MV-4-11 (cell line): ENCODE data around the gene SPEF1.

Experiments used
- DNase-seq: peaks from one replicate; lab custom pipeline; 2025; lab: John Stamatoyannopoulos, UW

SPEF1 gene

DNA sequence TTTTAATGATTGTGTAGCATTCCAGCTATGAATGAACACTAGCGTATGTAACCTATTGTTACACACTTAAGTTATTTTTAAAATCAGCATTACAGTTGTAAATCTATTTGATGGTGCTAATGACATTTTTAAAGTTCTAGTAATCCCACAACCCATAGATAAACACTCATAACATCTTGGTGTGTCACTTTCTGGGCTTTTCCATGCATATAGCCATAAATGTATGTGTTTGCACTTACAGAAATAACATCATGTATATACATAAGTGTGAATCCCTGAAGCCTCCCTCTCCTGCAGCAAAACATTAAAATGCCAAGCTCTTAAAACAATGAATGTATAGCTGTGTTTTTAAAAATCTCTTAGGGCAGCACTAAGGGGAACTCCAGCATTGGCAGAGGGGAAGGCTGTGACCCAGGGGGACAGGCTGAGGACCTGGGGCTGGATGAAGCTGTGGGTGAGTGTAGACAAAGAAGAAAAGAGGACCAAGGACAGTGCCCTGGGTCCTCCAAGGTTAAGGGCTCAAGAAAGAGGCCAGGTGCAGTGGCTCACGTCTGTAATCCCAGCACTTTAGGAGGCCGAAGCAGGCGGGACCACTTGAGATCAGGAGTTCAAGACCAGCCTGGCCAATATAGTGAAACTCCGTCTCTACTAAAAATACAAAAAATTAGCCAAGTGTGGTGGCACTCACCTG, 6.2 kb upstream of the SPEF1 start:
- no peak for DNase-seq

DNA sequence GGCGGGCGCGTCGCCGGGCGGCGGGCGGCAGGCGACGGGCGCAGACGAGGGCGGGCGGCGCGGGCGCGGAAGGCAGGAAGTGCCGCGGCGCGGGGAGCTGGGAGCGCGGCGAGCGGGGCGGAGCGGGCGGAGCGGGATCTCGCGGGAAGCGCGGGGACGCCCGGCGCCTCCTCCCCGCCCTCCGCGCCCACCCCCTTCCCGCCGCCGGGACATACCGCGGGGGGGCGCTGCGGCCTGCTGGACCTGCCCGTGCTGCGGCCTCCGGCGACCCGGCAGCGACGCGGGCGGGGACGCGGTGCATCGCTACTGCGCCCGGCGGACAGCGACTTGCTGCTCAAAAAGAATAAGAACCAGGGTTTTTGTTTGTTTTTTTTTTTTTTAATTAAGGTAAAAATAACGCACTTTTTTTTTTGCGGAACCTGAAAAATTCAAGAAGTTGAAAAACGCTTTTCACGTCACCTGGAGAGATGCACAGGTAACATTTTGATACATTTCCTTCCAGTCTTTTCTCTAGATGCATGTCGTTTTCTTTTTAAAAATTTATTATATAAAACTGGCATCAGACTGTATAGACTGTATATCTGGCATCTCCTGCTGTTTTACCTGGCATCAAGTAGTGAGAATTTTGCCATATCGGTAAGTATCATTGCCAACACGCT, 5.5 kb upstream of the SPEF1 start, which contains the start of gene CENPB:
TSS of gene CENPB (minus strand) at position 76 of the 659 bp plus-strand sequence. CDS start 257 bp downstream, outside the sequence.
- DNase-seq = peak; percentile 78

DNA sequence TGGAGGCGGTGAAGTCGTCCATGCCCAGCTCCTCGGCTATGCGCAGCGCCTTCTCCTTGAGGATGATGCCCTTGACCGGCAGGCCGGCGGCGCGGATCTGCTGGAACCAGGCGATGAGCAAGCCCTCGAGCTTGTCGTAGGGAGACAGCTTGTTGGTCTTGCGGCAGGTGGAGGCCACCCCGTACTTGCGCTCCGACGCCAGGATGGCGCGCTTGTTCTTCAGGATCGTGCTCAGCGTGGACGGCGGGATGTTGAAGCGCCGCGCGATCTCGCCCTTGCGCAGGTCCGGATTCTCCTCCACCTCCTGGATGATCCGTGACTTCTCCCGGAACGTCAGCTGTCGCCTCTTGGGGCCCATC, 4.9 kb upstream of the SPEF1 start:
- DNase-seq = peak; percentile 20

DNA sequence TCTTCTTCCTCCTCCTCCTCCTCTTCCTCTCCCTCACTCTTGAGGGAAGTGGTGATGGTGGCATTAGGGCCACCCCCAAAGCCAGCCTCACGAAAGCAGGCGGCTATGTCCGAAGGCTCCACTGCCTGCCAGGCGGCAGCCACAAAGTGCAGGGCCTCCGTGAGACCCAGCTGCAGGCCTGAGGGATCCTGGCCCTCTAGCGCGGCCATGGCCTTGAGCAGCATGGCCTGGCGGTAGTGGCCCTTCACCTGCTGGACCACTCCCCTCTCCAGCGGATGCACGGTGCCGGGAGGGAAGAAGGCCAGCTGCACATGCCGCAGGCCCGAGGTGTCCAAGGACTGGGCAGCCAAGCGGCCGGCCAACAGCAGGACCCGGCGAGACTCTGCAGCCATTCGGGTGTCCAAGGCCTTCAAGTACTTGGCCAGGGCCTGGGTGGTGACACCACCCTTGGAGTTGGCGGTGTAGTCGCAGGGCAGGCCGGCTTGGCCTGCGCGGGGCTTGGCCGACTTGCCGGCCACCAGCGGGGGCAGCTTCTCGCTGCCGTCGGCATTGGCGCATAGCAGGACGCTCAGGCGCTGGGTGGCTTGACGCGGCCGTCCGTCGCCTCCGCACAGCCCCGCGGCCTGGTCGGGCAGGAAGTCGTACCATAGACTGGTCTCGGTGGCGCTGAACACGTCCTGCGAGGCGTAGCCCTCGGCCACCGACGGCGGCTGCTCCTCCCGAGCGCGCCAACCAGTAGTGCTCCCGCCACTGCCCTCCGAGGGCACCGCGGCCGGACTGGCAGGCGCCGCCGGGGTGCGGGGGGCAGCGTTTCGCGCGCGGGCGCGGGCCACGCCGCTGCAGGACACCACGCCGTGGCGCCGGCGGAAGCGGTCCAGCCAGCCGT, 4.2 kb upstream of the SPEF1 start:
- DNase-seq = no peak

DNA sequence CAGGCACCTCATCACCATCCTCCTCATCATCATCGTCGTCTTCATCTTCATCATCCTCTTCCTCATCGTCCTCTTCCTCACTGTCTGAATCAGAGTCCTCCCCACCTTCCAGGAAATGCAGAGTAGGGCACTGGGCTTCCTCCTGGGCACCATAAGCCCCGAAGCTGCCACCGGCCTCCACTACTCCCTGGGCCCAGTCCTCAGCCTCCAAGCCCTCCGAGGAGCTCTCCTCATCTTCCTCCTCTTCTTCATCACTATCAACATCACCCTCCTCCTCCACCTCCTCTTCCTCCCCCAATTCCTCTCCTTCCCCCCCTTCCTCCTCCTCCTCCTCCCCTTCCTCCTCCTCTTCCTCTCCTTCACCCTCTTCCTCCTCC, 3.6 kb upstream of the SPEF1 start:
- DNase-seq = no peak

DNA sequence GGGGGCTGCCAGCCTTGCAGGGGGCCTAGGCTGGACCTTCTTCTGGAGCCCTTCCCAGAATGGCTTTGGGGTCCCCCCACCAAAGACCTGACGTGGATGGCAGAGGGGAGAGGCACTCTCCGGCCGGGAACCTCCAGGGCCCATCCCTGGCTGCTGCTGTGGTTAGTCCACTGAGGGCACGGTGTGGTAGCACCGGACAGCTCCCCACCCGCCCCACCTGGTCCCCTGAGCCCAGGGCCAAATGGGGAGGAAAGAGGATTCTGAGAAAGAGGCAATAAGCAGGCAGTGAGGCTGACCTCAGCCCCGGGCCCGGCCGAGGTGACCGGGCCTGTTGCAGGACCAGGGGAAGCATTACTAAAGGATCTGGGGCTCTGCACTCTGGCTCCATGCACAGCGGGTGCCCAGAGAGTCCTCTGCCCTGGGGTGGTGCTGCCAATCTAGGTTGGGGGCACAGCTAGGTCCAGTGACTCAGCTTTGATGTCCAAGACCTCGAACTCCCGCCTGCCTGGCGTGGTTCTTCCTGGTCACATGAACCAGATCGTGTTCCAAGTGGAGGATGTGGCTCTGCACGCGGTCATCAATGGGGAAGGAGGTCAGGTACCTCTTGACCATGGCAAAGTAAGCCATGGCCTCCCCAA, 3.1 kb upstream of the SPEF1 start:
- no peak for DNase-seq

DNA sequence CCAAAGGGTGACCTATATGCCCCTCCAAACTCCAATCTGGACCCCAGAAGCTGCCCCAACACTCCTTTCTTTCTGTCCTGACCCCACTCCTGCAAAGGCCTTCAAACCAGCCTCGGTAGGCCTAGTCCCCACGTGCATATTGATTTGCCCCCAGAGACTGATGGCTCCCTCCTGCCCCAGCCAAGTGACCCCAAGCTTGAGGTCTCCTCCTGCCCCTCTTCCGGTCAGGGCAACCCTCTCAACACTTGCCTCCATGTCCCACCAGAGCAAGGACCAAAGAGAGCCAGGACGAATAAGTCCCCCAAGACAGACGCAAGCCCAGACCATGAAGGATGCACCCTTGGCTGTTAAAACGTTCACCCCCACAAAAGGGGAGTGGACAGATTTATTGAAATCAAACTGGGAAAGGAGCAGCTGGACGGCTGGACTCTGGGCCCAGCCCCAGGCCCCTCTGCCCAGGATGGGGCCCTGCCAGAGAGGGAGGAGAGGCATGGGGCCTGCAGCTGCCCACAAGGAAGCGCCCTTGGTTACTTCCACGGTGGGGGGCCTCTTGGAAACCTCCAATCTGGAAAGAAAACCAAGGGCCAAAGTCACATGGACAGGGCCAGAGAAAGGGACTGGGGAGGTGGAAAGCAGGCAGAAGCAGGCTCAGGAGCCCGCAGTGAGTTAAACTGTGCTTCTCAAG, 2.4 kb upstream of the SPEF1 start:
- no peak for DNase-seq

DNA sequence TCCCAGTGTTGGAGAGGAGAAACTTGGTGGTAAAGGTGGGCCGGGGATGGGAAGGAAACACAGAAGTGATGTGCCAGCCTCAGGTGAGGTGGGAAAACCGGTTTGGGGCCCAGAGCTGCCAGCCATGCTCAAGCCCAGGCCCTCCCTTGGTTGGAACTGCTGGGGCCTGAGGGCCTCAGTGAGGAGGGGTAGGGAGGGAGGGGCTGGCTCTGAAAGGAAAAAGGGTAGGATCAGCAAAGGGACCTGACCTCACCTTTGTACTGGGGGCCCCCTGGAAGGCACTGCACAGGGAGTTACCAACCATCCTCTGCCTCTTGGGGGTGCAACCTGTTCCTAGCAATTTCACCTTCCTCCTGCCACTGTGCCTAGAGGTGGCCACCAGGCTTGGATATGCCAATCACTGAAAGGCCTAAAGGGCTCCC, 1.8 kb upstream of the SPEF1 start:
- DNase-seq = no peak

DNA sequence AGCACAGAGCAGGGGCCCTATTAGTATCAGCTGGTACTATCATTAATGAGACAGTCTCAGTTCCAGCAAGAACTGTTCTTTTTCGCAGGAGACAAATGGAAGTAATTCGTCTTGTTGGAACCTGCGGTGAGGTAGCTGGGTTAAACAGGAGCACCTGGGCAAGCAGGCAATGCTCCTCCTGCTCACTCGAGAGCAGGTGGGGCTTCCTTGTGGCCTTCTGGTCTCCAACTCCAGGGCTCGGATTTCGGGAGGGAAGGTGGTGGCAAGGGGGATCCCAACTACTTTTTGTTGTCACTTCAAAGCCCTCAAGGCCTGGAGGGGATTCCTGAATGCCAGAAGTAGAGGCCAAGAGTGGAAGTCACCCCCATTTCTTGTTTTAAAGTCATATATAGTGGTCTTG, 1.3 kb upstream of the SPEF1 start:
- no peak for DNase-seq

DNA sequence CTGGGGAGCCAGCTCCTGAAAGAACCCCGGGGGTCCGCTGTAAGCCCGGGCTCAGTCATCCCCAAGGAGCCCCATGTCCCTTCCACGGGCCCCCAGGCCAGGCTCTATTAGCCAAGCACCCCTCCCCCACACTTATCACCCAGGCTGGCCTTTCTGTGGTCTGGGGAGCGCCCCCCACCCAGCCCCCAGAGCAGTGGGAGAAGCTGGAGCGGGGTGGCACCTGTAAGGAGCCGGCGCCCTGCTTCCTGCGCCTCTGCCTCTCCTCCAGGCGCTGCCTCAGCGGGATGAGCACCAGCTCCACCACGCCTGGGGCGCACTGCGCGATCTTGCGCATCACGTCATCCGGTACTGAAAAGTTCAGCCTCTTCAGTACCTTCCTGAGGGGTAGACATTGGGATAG, 2.3 kb downstream of the SPEF1 start:
- no peak for DNase-seq

DNA sequence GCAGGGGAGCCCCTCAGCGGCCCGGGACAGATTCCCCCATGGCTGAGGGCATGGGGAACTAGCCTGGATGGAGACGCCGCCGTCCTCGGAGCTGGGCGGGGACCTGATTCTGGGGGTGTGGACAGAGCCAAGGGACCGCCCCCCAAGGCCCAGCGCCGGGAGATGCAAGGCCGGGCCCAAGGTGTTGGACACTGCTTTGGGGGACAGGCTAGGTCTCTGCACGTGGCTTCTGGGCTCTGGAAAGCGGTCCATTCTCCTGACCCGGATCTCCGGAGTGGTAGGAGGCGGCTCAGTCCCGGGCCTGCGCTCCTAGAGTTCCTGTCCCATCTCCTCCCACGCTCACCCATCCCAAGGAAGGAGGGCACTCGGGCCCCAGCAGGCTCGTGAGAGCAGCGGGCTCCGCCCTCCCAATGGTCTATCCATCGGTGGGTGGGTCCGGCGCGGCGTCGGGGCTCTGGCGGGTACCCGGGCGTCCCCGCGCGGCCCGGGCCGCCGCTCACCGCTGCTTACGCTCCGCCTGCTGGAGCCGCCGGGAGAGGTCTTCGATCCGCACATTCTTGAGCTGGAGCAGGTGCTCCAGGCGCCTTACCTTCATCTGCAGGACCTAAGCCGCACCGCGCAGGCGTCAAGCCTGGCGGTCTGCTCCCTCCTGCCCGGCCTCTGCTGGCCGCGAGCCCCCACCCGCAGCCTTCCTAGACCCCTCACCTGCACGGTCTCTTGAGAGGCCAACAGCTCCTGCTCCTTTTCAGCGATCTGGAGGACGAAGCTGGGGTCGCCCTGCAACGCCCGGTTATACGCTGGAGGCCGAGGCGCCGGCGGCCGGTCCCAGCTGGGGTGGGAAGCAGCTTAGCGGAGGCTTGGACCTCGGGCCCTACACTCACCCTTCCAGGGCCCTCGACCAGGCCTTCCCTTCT, 3.3 kb downstream of the SPEF1 start:
- DNase-seq = no peak

DNA sequence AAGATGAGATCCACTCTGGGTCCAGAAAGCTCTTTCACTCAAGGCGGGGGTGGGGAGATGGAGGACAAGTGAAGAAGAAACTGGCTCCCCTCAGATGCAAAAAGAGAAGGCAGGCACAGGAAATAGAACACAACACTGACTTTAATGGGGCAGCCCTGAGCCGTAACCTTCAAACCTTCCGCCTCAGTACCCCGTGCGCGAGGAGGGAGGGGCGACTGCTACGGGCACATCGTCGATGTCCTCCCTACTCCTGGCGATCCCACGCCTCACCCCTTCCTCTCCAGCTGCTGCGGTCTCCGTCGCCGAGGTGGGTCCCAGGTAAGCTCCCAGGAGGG, 3.9 kb downstream of the SPEF1 start:
- no peak for DNase-seq

DNA sequence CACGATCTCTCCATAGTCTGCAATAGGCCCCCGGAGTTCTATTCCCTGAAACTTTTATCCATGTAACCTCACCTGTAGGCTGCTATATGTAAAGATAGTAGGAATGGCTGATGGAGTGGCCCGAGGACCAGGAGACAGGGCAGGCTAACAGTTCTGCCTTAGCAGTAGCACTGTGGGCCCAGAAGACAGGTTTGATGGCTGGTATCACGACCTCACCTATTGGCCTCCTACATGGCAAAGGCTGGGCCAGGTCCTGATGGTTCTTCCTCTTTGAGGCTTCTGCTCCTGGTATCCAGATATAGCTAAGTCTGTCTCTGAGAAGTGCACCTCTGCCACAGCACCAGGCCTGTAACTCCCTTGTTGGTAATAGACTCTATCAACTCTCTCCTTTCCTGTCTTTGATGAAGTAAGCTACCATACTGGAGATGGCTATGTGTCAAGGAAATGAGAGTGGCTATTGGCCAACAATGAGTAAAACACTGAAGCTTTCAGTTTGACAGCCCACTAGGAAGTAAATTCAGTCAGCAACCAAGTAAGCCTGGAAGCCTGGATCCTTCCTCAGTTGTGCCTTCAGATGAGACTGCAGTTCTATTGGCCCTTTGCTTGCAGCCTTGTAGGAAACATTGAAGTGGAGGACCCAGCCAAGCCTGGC, 5.7 kb downstream of the SPEF1 start:
- DNase-seq = peak; percentile 56

DNA sequence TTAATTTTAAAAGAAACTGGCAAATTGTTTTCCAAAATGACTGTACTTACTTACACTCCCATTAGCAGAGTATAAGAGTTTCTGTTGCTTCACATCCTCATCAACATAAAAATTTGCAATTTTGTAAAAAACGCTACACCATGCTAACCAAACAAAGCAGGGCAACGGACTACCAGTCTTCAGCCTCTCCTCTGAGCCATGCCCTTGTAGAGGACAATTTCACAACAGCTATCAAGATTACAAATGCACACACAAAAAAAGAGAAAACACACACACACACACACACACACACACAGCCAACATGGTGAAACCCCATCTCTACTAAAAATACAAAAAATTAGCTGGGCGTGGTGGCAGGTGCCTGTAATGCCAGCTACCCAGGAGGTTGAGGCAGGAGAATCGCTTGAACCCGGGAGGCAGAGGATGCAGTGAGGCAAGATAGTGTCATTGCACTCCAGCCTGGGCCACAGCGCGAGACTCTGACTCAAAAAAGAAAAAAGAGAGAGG, 9.6 kb downstream of the SPEF1 start:
- no peak for DNase-seq

DNA sequence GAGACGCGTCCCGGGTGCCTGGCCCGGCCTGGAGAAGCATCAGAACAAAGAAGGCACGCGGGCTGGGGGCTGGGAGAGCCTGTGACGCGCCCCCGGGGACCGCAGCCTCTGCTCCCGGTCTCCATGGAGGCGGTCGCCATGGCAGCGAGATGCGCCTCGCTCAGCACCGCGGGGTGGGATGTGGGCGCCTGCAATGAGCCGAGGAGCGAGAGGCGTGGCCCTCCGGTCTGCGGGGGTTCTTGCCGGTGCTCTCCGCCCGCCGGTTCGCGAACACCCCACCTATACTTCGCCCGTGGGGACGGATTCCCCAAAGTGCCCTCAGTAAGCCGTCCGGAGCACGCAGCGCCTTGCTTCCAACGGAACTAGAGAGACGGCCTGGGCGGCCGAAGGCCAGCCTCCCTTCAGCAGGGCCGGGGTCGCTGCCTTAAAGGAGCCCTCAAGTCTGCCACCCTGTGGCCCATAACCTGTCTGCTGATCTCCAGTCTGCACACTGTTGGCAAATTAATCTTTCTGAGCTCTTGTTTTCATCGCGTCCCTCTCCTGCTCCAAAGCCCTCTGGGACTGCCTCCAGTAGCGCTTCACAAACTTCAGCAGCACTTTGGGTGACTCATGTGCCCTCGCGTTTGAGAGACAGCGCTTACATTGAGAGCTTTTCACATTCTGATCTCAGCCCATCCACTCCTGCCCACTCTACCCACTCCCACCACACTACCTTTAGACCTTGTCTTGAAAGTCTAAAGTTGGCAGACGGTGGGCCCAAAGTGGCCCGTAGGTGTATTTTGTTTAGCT, 12.7 kb downstream of the SPEF1 start:
- peak; percentile 76 for DNase-seq

DNA sequence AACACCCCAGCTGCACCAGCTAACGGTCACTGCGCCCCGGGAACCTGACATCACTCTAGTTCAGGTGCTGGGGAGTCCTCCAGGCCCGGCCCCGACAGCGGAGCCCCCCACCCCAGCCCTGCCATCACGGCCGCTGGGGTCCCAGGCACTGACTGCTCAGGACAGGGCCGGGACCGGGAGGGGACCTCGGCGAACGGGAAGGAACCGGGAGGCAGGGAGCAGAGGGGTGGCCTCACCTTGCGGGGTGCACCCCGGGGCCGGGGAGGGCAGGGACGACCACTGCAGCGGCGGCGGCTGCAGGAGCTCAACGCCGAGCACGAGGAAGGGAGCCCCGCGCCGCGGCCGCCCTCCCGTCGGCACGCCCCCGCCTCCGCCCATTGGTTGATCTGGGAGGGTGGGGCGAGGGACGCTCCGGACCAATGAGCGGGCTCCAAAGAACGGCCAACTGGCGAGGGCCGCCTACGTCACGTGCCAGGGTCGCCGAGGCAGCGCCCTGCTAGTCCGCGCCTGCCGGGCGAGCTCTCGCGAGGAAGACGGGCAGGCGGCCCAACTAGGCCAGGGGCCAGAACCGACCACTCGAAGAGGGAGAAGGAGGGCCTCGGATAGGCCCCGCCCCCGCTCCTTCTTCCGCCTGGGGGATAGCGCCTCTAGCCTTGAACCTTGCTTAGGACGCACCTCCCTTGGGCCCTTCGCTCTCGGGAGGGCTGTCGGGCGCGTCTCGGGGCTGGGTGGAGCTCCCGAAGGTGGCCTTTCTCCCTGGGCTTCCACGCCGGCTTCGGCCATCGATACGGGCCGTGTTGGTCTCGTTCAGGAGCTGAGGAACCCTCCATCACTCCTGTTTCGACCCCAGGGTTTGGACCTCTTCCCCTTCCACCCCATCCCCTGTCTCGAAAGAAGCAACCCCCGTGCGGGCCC, 13.6 kb downstream of the SPEF1 start, which contains the start of gene ADISSP:
TSS of gene ADISSP (minus strand) at position 327 of the 915 bp plus-strand sequence. CDS start 7,653 bp downstream, outside the sequence.
- peak; percentile 98 for DNase-seq

DNA sequence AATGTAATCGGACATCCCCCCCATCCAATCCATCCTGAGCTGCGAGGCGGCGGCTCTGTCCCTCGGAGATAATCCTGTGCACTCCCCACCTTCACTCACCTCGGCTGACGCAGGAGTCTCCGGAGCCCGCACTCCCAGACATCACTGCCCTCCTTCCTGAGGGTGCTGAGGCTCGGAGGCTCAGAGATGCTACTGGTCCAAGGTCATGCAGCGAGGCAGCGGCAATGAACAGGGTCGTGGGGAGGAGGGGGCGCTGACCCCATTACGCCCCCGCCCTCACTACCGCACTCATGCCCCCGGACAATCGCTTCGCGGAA, 14.2 kb downstream of the SPEF1 start:
- DNase-seq = no peak

DNA sequence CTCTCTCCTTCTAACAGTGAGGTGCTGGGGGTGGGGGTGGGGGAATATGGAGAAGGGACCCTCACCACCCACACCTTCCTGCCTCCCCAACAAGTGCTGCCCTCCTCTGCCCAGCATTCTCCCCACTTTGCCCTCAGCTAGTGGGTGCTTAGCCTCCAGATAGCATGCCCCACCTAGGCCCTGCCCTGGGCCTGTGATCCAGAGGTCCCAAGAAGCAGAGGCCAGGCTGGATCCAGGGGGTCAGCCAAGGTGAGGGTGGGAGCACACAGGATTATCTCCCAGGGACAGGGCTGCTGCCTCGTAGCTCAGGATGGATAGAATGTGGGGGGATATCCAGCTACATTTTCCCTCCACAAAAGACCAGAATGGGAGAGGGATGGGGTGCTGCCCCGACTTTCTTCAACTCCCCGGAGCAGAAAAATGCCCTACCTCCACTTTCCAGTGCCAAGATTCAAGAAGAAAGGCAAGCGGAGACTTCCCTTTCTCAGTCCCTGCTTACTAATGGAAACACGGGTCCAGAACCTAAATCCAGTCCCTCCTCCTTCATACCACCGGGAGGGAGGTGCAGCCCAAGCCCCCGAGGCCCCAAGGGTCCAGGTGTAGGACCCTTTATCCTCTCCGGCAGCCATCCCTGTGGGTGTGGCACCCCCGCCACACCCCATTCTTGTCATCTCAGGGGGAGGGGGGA, 14.7 kb downstream of the SPEF1 start:
- DNase-seq = no peak
